ENCODE measurements around the gene ZNF143. TPM values are rescaled to one million over a fixed set of nuclear protein-coding genes. Genes with fewer than 3 reads are reported as not detected.

Gene ZNF143
- total and polyA plus RNA-seq, 2 of the 13 experiments (the other 11 are each of a cell fraction or from before 2014, with no cell fraction given), result 22.4 to 35.6 TPM

DNA sequence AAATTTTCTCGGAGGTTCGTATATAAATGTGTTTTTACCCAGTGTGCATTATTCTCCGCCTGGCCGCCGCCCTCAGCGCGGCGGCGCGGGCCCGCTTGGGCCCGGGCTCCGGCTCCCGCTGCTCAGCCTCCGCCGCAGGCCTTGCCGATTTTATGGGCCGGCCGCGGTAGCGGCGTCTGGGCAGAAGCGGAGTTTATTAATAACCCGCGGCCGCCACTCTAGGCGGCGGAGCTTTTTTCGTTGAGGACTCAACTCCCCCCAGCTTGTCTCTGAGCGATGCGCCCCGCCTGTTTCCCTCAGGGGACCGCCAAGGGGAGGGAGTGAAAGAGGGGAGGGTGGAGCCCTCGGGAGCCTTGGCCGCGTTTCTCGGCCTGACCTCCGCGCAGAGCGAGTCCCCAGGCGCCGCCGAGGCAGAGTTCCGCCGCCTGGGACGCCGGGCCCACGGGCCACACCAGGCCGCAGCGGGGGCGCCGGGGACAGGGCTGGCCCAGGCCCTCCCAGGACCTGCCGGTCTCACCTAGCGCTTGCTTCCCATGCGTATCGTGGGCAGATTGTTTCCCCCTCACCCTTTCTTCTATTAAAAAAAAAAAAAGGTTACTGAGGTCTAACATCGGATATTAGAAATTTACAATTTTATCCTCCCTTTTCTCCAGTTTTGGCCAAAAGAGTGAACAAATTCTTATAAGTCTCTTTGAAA is 399 bp downstream of the ZNF143 start (continued):
- TF ChIP-seq, protein P1, sequence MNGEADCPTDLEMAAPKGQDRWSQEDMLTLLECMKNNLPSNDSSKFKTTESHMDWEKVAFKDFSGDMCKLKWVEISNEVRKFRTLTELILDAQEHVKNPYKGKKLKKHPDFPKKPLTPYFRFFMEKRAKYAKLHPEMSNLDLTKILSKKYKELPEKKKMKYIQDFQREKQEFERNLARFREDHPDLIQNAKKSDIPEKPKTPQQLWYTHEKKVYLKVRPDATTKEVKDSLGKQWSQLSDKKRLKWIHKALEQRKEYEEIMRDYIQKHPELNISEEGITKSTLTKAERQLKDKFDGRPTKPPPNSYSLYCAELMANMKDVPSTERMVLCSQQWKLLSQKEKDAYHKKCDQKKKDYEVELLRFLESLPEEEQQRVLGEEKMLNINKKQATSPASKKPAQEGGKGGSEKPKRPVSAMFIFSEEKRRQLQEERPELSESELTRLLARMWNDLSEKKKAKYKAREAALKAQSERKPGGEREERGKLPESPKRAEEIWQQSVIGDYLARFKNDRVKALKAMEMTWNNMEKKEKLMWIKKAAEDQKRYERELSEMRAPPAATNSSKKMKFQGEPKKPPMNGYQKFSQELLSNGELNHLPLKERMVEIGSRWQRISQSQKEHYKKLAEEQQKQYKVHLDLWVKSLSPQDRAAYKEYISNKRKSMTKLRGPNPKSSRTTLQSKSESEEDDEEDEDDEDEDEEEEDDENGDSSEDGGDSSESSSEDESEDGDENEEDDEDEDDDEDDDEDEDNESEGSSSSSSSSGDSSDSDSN (CRISPR knock-in tag; IDR thresholded peaks at IDR 0.05), result peak; percentile 99
- TF ChIP-seq, protein P2, sequence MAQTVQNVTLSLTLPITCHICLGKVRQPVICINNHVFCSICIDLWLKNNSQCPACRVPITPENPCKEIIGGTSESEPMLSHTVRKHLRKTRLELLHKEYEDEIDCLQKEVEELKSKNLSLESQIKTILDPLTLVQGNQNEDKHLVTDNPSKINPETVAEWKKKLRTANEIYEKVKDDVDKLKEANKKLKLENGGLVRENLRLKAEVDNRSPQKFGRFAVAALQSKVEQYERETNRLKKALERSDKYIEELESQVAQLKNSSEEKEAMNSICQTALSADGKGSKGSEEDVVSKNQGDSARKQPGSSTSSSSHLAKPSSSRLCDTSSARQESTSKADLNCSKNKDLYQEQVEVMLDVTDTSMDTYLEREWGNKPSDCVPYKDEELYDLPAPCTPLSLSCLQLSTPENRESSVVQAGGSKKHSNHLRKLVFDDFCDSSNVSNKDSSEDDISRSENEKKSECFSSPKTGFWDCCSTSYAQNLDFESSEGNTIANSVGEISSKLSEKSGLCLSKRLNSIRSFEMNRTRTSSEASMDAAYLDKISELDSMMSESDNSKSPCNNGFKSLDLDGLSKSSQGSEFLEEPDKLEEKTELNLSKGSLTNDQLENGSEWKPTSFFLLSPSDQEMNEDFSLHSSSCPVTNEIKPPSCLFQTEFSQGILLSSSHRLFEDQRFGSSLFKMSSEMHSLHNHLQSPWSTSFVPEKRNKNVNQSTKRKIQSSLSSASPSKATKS (CRISPR knock-in tag; IDR thresholded peaks at IDR 0.05), result no peak
- TF ChIP-seq NFYC (CRISPR knock-in tag; IDR thresholded peaks at IDR 0.05) (no peak), TP53 (CRISPR knock-in tag; conservative IDR thresholded peaks at IDR 0.05) (no peak), ZNF589 (CRISPR knock-in tag; conservative IDR thresholded peaks at IDR 0.05) (no peak), ZNF354B (CRISPR knock-in tag; IDR thresholded peaks at IDR 0.05) (no peak), ZNF891 (CRISPR knock-in tag; IDR thresholded peaks at IDR 0.05) (0 out of 2 replicates have a peak, but pooled peaks have one; percentile 42), PHF5A (CRISPR knock-in tag; IDR thresholded peaks at IDR 0.05; ENCODE audit: low read depth, unreplicated experiment) (no peak), FOXM1 (CRISPR knock-in tag; IDR thresholded peaks at IDR 0.05) (no peak), POLR2AphosphoS5 (IDR thresholded peaks at IDR 0.05; ENCODE audit: low read depth, low read length) (peak; percentile 89), MXI1 (IDR thresholded peaks at IDR 0.05; ENCODE audit: borderline replicate concordance, low read depth, low read length) (no peak), CAMTA2 (CRISPR knock-in tag; IDR thresholded peaks at IDR 0.05; ENCODE audit: borderline replicate concordance) (no peak), NFKBIZ (CRISPR knock-in tag; IDR thresholded peaks at IDR 0.05) (no peak), HDAC2 (CRISPR knock-in tag; IDR thresholded peaks at IDR 0.05) (no peak), ZFP82 (CRISPR knock-in tag; IDR thresholded peaks at IDR 0.05; ENCODE audit: borderline replicate concordance) (0 out of 2 replicates have a peak, but pooled peaks have one; percentile 12), ZNF20 (CRISPR knock-in tag; IDR thresholded peaks at IDR 0.05) (no peak), BRCA1 (CRISPR knock-in tag; IDR thresholded peaks at IDR 0.05) (no peak), SOX6 (IDR thresholded peaks at IDR 0.05) (no peak), SOX6 (CRISPR knock-in tag; IDR thresholded peaks at IDR 0.05) (no peak), ZNF768 (CRISPR knock-in tag; IDR thresholded peaks at IDR 0.05) (peak; percentile 64), SALL2 (CRISPR knock-in tag; IDR thresholded peaks at IDR 0.05) (no peak), ZFP62 (CRISPR knock-in tag; IDR thresholded peaks at IDR 0.05) (no peak), MED13 (CRISPR knock-in tag; IDR thresholded peaks at IDR 0.05) (0 out of 2 replicates have a peak, but pooled peaks have one; percentile 5), POLR2A (IDR thresholded peaks at IDR 0.05; ENCODE audit: insufficient read depth in 1 of 2, low read depth in 2 of 2, low read length in 2 of 2) (peak; percentile 75 to 97), KDM2A (CRISPR knock-in tag; IDR thresholded peaks at IDR 0.05; ENCODE audit: borderline replicate concordance, low read depth) (peak; percentile 47; the same call in 1 of the 2 replicates)
- TF ChIP-seq, protein P3, sequence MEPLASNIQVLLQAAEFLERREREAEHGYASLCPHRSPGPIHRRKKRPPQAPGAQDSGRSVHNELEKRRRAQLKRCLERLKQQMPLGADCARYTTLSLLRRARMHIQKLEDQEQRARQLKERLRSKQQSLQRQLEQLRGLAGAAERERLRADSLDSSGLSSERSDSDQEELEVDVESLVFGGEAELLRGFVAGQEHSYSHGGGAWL (CRISPR knock-in tag; IDR thresholded peaks at IDR 0.05), result peak; percentile 66
- TF ChIP-seq, protein P4, sequence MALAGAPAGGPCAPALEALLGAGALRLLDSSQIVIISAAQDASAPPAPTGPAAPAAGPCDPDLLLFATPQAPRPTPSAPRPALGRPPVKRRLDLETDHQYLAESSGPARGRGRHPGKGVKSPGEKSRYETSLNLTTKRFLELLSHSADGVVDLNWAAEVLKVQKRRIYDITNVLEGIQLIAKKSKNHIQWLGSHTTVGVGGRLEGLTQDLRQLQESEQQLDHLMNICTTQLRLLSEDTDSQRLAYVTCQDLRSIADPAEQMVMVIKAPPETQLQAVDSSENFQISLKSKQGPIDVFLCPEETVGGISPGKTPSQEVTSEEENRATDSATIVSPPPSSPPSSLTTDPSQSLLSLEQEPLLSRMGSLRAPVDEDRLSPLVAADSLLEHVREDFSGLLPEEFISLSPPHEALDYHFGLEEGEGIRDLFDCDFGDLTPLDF (CRISPR knock-in tag; IDR thresholded peaks at IDR 0.05), result no peak; the same call in 1 of the 2 replicates
